Measurements from ENCODE around the gene MORN1. TPM values are rescaled to one million over a fixed set of nuclear protein-coding genes. Genes with fewer than 3 reads are reported as not detected.

Gene MORN1
- polyA plus RNA-seq, 1 donor (not counting 4 experiments of a cell fraction or from before 2014, with no cell fraction given), result 2.1 TPM

DNA sequence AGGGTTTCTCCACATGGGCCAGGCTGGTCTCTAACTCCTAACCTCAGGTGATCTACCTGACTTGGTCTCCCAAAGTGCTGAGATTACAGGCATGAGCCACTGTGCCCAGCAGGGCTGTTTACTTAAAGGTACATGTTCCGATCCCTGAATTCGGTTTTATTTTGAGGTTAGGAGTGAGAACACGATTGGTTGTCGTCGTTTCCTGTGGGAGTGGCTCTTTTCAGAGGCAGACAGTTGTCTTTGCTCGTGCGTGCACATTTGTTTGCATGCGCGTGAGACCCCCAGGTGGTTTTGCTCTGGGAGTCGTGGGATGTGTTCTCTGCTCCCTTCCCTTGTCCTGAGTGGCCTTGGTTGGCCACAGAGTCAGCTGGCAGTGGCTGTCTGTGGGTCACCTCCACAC lies 103.0 kb downstream of the MORN1 start:
- Histone ChIP-seq H3K4me2 (ENCODE audit: control insufficient read depth, extremely low read depth, insufficient read depth, low read depth, low read length) (no peak overlapping the region), H4K20me1 (ENCODE audit: control insufficient read depth, extremely low read depth, insufficient read depth, low read length) (peaks cover 12% of the 10 kb centered on the region), H3K27ac (ENCODE audit: control insufficient read depth, insufficient read depth, low read length) (no peak overlapping the region), H3K4me1 (ENCODE audit: control insufficient read depth, extremely low read depth, insufficient read depth, low read length) (no peaks in the 10 kb centered on the region), H3K9me1 (ENCODE audit: control insufficient read depth, extremely low read depth, insufficient read depth, low read length) (peaks cover 2% of the 10 kb centered on the region), H3K9ac (ENCODE audit: control insufficient read depth, extremely low read depth, insufficient read depth, low read length) (no peak overlapping the region), H3K4me3 (ENCODE audit: control insufficient read depth in 2 of 3, extremely low read depth in 1 of 3, insufficient read depth in 2 of 3, low read depth in 1 of 3, low read length in 3 of 3) (no peak overlapping the region), H3K9me3 (ENCODE audit: control insufficient read depth, low read depth, low read length) (no peaks in the 10 kb centered on the region), H3K79me2 (ENCODE audit: control insufficient read depth, insufficient read depth, low read length) (peaks cover 78% of the 10 kb centered on the region), H3K36me3 (ENCODE audit: control insufficient read depth in 2 of 2, extremely low read depth in 1 of 2, insufficient read depth in 2 of 2, low read length in 2 of 2) (peaks cover 0 to 4% of the 10 kb centered on the region in 2 experiments), H3K27me3 (ENCODE audit: control insufficient read depth, extremely low read depth, insufficient read depth, low read length) (no peaks in the 10 kb centered on the region), H2AFZ (ENCODE audit: control insufficient read depth, low read length) (no peak overlapping the region)
- no peak for DNase-seq (ENCODE audit: low read depth, low spot score)
- TF ChIP-seq EZH2 (IDR thresholded peaks at IDR 0.05; ENCODE audit: low read length), result no peak
- TF ChIP-seq, protein P1, sequence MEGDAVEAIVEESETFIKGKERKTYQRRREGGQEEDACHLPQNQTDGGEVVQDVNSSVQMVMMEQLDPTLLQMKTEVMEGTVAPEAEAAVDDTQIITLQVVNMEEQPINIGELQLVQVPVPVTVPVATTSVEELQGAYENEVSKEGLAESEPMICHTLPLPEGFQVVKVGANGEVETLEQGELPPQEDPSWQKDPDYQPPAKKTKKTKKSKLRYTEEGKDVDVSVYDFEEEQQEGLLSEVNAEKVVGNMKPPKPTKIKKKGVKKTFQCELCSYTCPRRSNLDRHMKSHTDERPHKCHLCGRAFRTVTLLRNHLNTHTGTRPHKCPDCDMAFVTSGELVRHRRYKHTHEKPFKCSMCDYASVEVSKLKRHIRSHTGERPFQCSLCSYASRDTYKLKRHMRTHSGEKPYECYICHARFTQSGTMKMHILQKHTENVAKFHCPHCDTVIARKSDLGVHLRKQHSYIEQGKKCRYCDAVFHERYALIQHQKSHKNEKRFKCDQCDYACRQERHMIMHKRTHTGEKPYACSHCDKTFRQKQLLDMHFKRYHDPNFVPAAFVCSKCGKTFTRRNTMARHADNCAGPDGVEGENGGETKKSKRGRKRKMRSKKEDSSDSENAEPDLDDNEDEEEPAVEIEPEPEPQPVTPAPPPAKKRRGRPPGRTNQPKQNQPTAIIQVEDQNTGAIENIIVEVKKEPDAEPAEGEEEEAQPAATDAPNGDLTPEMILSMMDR (optimal IDR thresholded peaks at IDR 0.05 in 1 of 3, IDR thresholded peaks at IDR 0.05 in 1 of 3, conservative IDR thresholded peaks at IDR 0.05 in 1 of 3; ENCODE audit: extremely low read depth in 1 of 3, insufficient read depth in 2 of 3, low read length in 3 of 3), result no peak
- dilution Hi-C loops (cut with MboI; ENCODE audit: extremely low pct_ligation_motif_present, low sequenced_read_pairs), result no loop called here
- FAIRE-seq, result no peak

DNA sequence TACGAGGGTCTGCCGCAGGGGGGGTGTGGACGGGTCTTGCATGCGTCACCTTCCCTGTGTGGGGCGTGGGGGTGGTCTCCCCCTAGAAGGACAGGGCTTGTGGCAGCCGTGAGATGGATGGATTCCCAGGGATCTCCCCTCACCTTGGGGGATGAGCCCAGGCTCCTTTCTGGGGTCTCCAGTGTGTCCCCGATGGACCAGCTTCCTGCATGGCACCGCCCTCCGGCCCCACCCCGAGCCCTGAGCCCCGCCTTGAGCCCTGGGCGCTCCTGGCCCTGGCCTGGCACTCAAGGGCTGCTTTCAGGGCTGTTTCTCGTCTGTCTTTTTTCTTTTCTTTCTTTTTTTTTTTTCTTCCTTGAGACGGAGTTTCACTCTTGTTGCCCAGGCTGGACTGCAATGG lies 103.7 kb downstream of the MORN1 start:
- dilution Hi-C loops (cut with MboI; ENCODE audit: extremely low pct_ligation_motif_present, low sequenced_read_pairs), result no loop called here
- Histone ChIP-seq H3K4me2 (ENCODE audit: control insufficient read depth, extremely low read depth, insufficient read depth, low read depth, low read length) (no peak overlapping the region), H3K27me3 (ENCODE audit: control insufficient read depth, extremely low read depth, insufficient read depth, low read length) (no peaks in the 10 kb centered on the region), H3K4me3 (ENCODE audit: control insufficient read depth in 2 of 3, extremely low read depth in 1 of 3, insufficient read depth in 2 of 3, low read depth in 1 of 3, low read length in 3 of 3) (no peak overlapping the region), H3K9me3 (ENCODE audit: control insufficient read depth, low read depth, low read length) (no peaks in the 10 kb centered on the region), H4K20me1 (ENCODE audit: control insufficient read depth, extremely low read depth, insufficient read depth, low read length) (peaks cover 12% of the 10 kb centered on the region), H3K9ac (ENCODE audit: control insufficient read depth, extremely low read depth, insufficient read depth, low read length) (no peak overlapping the region), H3K9me1 (ENCODE audit: control insufficient read depth, extremely low read depth, insufficient read depth, low read length) (peaks cover 2% of the 10 kb centered on the region), H2AFZ (ENCODE audit: control insufficient read depth, low read length) (no peak overlapping the region), H3K4me1 (ENCODE audit: control insufficient read depth, extremely low read depth, insufficient read depth, low read length) (no peaks in the 10 kb centered on the region), H3K79me2 (ENCODE audit: control insufficient read depth, insufficient read depth, low read length) (peaks cover 78% of the 10 kb centered on the region), H3K27ac (ENCODE audit: control insufficient read depth, insufficient read depth, low read length) (no peak overlapping the region), H3K36me3 (ENCODE audit: control insufficient read depth in 2 of 2, extremely low read depth in 1 of 2, insufficient read depth in 2 of 2, low read length in 2 of 2) (peaks cover 0 to 6% of the 10 kb centered on the region in 2 experiments)
- DNase-seq (ENCODE audit: low read depth, low spot score), result no peak
- TF ChIP-seq EZH2 (IDR thresholded peaks at IDR 0.05; ENCODE audit: low read length), result no peak
- TF ChIP-seq, protein P1 (optimal IDR thresholded peaks at IDR 0.05 in 1 of 3, IDR thresholded peaks at IDR 0.05 in 1 of 3, conservative IDR thresholded peaks at IDR 0.05 in 1 of 3; ENCODE audit: extremely low read depth in 1 of 3, insufficient read depth in 2 of 3, low read length in 3 of 3), result no peak
- no peak for FAIRE-seq
